ENCODE data around the gene ZNF30.

GRCh38 chr19:34972163-34972705, 45.5 kb downstream of the ZNF30 start:
- TF ChIP-seq EZH2 (IDR thresholded peaks at IDR 0.05; ENCODE audit: insufficient read depth, poor library complexity, severe bottlenecking) (no peak), EZH2phosphoT487 (IDR thresholded peaks at IDR 0.05; ENCODE audit: insufficient read depth, low read depth) (no peak)

Data from GM23248 (cell line).